Measurements from ENCODE around the gene HDAC9.

GRCh38 chr7:18534481-18534880, 38.9 kb downstream of the HDAC9 start:
- no peak for TF ChIP-seq ZC3H13 (CRISPR knock-in tag; IDR thresholded peaks at IDR 0.05)
- no peak for TF ChIP-seq KMT2B (CRISPR knock-in tag; IDR thresholded peaks at IDR 0.05)
- TF ChIP-seq KDM5A (IDR thresholded peaks at IDR 0.05; ENCODE audit: borderline replicate concordance, low read length) = no peak
- TF ChIP-seq SUZ12 (IDR thresholded peaks at IDR 0.05; ENCODE audit: low read depth, low read length) = no peak
- no peak for TF ChIP-seq POLR2A (IDR thresholded peaks at IDR 0.05; ENCODE audit: insufficient read depth in 1 of 2, low read depth in 2 of 2, low read length in 2 of 2)
- no peak for TF ChIP-seq BCLAF1 (IDR thresholded peaks at IDR 0.05)
- TF ChIP-seq MZF1 (CRISPR knock-in tag; IDR thresholded peaks at IDR 0.05; ENCODE audit: borderline replicate concordance) = no peak
- no peak for TF ChIP-seq ZNF564 (CRISPR knock-in tag; IDR thresholded peaks at IDR 0.05)
- no peak for TF ChIP-seq ZFP41 (CRISPR knock-in tag; IDR thresholded peaks at IDR 0.05; ENCODE audit: borderline replicate concordance)
